ENCODE data around the gene ZNF785.
"Not testable (repeated sequence)": the region's sequence is repeated elsewhere in the genome, so short reads cannot be mapped to it uniquely, and the experiment has no call there.

ZNF785 gene

DNA sequence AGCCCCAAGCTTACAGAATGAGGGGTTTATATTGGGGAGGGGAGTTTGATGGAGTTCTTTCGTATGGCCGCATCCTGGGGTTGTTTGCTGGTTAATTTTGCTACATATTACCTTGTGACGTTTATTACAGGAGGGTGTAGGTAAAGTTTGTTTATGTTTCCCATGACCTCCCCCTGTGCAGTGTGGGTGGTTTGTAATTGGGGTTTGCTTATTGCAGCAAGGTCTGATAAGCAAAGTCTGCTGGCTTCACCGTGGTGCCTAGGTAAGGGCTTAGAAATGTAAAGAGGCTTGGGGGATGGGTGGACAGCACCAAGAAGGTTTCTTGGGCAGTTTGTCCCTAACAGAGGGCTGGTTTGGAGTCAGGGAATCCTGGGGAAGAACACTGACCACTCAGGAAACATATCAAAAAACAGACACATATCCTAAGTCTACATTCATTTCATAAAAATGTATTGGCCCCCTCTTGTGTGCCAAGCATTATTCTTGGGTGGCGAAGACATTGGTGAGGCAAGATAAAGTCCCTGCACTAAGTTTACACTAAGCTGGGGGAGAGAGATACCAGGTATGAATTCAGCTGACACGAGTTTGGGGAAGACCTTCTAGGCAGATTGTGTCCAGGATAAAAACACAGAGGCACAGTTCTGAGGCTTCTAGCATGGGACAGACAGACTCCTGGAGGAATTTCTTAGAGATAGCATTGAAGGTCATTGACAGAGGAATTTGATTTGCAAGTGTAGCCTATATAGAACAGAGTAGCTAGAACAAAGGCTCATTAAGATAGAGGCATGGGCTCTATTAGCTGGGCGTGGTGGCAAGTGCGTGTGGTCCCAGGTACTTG is 36.9 kb downstream of the ZNF785 start:
- H3K4me1 ChIP-seq (ENCODE audit: control insufficient read depth in 1 of 2, insufficient read depth in 1 of 2, low read depth in 1 of 2, low read length in 1 of 2), result peaks cover 10 to 11% of the 10 kb centered on the region in 2 experiments
- no peaks in the 10 kb centered on the region for H3K9me3 ChIP-seq
- no peaks in the 10 kb centered on the region for H3K27me3 ChIP-seq
- no peak overlapping the region for H3K4me3 ChIP-seq (ENCODE audit: low read depth in 1 of 2, low read length in 1 of 2)
- H3K36me3 ChIP-seq, result no peaks in the 10 kb centered on the region
- TF ChIP-seq, protein P1, sequence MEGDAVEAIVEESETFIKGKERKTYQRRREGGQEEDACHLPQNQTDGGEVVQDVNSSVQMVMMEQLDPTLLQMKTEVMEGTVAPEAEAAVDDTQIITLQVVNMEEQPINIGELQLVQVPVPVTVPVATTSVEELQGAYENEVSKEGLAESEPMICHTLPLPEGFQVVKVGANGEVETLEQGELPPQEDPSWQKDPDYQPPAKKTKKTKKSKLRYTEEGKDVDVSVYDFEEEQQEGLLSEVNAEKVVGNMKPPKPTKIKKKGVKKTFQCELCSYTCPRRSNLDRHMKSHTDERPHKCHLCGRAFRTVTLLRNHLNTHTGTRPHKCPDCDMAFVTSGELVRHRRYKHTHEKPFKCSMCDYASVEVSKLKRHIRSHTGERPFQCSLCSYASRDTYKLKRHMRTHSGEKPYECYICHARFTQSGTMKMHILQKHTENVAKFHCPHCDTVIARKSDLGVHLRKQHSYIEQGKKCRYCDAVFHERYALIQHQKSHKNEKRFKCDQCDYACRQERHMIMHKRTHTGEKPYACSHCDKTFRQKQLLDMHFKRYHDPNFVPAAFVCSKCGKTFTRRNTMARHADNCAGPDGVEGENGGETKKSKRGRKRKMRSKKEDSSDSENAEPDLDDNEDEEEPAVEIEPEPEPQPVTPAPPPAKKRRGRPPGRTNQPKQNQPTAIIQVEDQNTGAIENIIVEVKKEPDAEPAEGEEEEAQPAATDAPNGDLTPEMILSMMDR (IDR thresholded peaks at IDR 0.05), result no peak
- H3K27ac ChIP-seq, result no peak overlapping the region

GRCh38 chr16:30546115-30546514 is 39.4 kb downstream of the ZNF785 start:
- Histone ChIP-seq H3K4me3 (ENCODE audit: low read depth in 1 of 2, low read length in 1 of 2) (no peak overlapping the region), H3K27me3 (no peaks in the 10 kb centered on the region), H3K4me1 (ENCODE audit: control insufficient read depth in 1 of 2, insufficient read depth in 1 of 2, low read depth in 1 of 2, low read length in 1 of 2) (peaks cover 3 to 5% of the 10 kb centered on the region in 2 experiments), H3K27ac (no peak overlapping the region), H3K9me3 (no peaks in the 10 kb centered on the region), H3K36me3 (no peaks in the 10 kb centered on the region)
- TF ChIP-seq, protein P1 (IDR thresholded peaks at IDR 0.05), result no peak

DNA sequence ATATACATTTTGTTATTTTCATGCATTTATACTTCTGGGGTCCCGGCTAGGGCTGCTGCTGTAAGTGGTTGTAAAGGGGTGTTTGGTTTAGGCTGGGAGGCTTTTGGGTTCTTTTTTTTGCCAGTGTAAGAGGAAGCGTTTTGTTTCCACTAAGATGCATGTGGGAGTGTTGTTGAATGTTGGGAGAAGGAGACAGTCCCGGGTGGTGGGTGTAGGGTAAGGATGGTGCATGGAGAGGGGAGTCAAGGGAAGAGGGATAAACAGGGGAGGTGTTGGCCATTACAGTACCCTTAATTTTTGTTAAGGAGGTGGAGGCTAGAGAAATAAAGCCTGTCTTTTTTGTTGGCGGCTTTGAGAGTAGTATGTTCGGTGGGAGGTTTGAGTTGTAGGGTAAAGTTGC is 42.4 kb downstream of the ZNF785 start:
- Histone ChIP-seq H3K4me1 (ENCODE audit: control insufficient read depth in 1 of 2, insufficient read depth in 1 of 2, low read depth in 1 of 2, low read length in 1 of 2) (peaks cover 3 to 5% of the 10 kb centered on the region in 2 experiments), H3K27me3 (no peaks in the 10 kb centered on the region), H3K4me3 (ENCODE audit: low read depth in 1 of 2, low read length in 1 of 2) (no peak overlapping the region), H3K9me3 (no peaks in the 10 kb centered on the region), H3K36me3 (no peaks in the 10 kb centered on the region), H3K27ac (no peak overlapping the region)
- TF ChIP-seq, protein P1 (IDR thresholded peaks at IDR 0.05), result no peak

DNA sequence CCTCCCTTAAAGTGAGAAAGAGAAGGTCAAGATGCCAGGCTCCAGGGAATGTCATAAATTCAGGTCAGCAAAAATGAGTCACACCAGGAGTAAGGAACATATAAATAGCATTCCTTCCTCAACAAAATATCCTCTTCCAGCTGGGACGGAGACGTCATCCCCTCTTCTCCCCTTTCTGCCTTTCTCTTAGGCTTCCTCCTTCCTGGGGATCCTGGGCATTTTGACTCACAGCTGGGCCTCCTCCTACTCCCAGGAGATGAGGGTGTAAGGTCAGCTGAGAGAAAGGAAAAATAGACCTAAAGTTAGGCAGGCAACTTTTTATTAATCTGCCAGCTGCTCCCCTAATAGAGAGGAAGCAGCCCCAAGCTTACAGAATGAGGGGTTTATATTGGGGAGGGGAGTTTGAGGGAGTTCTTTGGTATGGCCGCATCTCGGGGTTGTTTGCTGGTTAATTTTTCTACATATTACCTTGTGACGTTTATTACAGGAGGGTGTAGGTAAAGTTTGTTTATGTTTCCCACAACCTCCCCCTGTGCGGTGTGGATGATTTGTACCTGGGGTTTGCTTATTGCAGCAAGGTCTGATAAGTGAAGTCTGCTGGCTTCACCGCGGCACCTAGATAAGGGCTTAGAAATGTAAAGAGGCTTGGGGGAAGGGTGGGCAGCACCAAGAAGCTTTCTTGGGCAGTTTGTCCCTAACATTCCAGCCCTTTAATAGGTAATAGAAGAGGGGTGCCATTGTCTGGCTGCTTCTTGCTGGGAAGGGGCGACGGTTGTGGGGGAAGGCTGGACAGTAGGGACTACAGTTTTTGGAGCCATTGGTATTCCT is 43.8 kb downstream of the ZNF785 start:
- TF ChIP-seq, protein P1 (IDR thresholded peaks at IDR 0.05), result no peak
- Histone ChIP-seq H3K27me3 (no peaks in the 10 kb centered on the region), H3K4me1 (ENCODE audit: control insufficient read depth in 1 of 2, insufficient read depth in 1 of 2, low read depth in 1 of 2, low read length in 1 of 2) (peaks cover 3 to 5% of the 10 kb centered on the region in 2 experiments), H3K9me3 (no peaks in the 10 kb centered on the region), H3K27ac (no peak overlapping the region), H3K4me3 (ENCODE audit: low read depth in 1 of 2, low read length in 1 of 2) (no peak overlapping the region), H3K36me3 (no peaks in the 10 kb centered on the region)

DNA sequence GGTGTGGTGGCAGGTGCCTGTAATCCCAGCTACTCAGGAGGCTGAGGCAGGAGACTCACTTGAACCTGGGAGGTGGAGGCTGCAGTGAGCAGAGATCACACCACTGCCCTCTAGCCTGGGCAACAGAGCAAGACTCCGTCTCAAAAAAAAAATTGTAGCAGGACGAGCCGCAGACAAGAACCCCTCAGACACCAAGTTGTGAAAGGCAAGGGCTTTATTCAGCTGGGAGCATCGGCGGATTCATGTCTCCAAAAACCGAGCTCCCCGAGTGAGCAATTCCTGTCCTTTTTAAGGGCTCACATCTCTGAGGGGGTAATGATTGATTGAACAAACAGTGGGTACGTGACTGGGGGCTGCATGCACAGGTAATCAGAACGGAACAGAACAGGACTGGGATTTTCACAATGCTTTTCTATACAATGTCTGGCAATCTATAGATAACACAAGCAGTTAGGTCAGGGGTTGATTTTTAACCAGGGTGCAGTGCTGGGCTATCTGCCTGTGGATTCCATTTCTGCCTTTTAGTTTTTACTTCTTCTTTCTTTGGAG is 44.5 kb downstream of the ZNF785 start:
- not testable (repeated sequence) for H3K27ac ChIP-seq; H3K27me3 ChIP-seq; H3K4me3 ChIP-seq (ENCODE audit: low read depth in 1 of 2, low read length in 1 of 2); H3K4me1 ChIP-seq (ENCODE audit: control insufficient read depth in 1 of 2, insufficient read depth in 1 of 2, low read depth in 1 of 2, low read length in 1 of 2); H3K9me3 ChIP-seq; H3K36me3 ChIP-seq

DNA sequence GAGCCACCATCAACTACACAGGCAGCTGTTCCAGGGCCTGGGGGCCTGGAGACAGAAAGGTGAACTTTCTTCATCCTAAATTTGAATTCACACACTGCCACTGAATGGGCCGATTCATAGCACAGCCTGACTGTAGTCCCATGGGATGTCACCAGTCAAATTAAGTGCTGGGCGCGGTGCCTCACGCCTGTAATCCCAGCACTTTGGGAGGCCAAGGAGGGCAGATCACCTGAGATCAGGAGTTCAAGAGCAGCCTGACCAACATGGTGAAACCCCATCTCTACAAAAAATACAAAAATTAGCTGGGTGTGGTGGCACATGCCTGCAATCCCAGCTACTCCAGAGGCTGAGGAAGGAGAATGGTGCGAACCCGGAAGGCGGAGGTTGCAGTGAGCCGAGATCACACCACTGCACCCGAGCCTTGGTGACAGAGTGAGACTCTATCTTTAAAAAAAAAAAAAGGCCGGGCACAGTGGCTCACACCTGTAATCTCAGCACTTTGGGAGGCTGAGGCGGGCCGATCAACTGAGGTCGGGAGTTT is 45.4 kb downstream of the ZNF785 start:
- H3K27me3 ChIP-seq; H3K27ac ChIP-seq; H3K36me3 ChIP-seq; H3K9me3 ChIP-seq; H3K4me3 ChIP-seq (ENCODE audit: low read depth in 1 of 2, low read length in 1 of 2): not testable (repeated sequence)
- peaks cover 11 to 12% of the 10 kb centered on the region in 2 experiments for H3K4me1 ChIP-seq (ENCODE audit: control insufficient read depth in 1 of 2, insufficient read depth in 1 of 2, low read depth in 1 of 2, low read length in 1 of 2)

Measured in neutrophil (primary cell).